NCI-H510A (cell line): ENCODE data around the gene NEK9.

ENCODE experiments used
- DNase-seq: peaks from one replicate; lab custom pipeline; 2025; lab: John Stamatoyannopoulos, UW

The NEK9 gene

GRCh38 chr14:75040507-75040906 lies 86.3 kb downstream of the NEK9 start:
- DNase-seq, result no peak

DNA sequence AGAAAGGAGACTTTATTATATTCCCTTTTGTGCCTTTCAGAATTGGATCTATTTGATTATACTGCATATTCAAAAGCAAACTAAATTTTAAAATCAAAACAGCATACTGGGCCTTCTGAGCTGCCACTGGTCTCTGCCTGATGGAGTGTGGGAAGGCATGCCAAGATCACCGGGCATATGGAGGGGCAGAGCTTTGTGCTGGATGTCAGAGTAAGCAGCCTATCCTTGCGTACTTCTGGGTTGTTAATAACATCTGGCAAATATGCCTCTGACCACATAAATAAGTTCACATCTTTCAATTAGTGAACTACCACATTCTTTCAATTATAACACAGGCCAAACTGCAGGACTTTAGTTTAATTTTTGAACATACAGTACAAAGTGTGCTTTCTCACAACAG lies 93.9 kb downstream of the NEK9 start:
- no peak for DNase-seq

DNA sequence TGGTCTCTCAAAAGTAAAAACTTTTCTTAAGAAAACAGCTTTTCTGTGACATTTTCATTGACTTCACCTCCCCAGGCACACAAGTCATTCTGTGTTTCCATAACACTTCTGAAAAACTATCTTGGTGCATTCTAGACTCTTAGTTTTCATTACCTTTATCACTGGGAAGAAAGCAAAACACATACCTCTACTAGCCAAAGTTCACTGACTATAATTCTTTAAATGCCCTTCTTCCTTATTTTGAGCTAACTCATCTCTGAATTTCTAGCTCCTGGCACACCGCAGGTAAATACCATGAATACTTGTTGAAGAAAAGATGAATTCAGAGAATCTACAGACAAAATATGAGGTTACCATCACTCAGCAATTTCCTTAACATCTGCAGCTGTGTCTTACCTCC lies 96.7 kb downstream of the NEK9 start:
- DNase-seq, result no peak
